NCI-H1092 (cell line): ENCODE measurements around the gene PIM3.
"Not testable (repeated sequence)": the region's sequence is repeated elsewhere in the genome, so short reads cannot be mapped to it uniquely, and the experiment has no call there.

Experiments
- DNase-seq: peaks from one replicate; lab custom pipeline; 2025; lab: John Stamatoyannopoulos, UW

The PIM3 gene

GRCh38 chr22:49943771-49944398 lies 16.7 kb upstream of the PIM3 start:
- no peak for DNase-seq

GRCh38 chr22:49944399-49944891 lies 16.1 kb upstream of the PIM3 start:
- no peak for DNase-seq

GRCh38 chr22:49945042-49945794 lies 15.4 kb upstream of the PIM3 start:
- not testable (repeated sequence) for DNase-seq

GRCh38 chr22:49946612-49947295 lies 13.8 kb upstream of the PIM3 start:
- DNase-seq = no peak

- no peak for DNase-seq
These were observed 13.3 kb upstream of the PIM3 start for GRCh38 chr22:49947296-49947622.

- DNase-seq = no peak
These were observed 12.2 kb upstream of the PIM3 start for GRCh38 chr22:49948116-49948957.

- DNase-seq = no peak
These were observed 11.3 kb upstream of the PIM3 start for GRCh38 chr22:49948958-49949913.

GRCh38 chr22:49949914-49950292 lies 10.7 kb upstream of the PIM3 start:
- no peak for DNase-seq

- no peak for DNase-seq
These were observed 10.1 kb upstream of the PIM3 start for GRCh38 chr22:49950396-49950994.

- DNase-seq = no peak
These were observed 9.4 kb upstream of the PIM3 start for GRCh38 chr22:49951000-49951677.

- DNase-seq = no peak
These were observed 8.9 kb upstream of the PIM3 start for GRCh38 chr22:49951678-49951985.

- no peak for DNase-seq
These were observed 8.3 kb upstream of the PIM3 start for GRCh38 chr22:49951986-49952896.

- DNase-seq = no peak
These were observed 7.4 kb upstream of the PIM3 start for GRCh38 chr22:49953027-49953679.

GRCh38 chr22:49953680-49954344 lies 6.8 kb upstream of the PIM3 start:
- no peak for DNase-seq

GRCh38 chr22:49954354-49954753 lies 6.2 kb upstream of the PIM3 start:
- no peak for DNase-seq

- DNase-seq = no peak
These were observed 5.5 kb upstream of the PIM3 start for GRCh38 chr22:49954991-49955580.

- DNase-seq = no peak
These were observed 4.8 kb upstream of the PIM3 start for GRCh38 chr22:49955581-49956417.
